RCC 7860 (cell line): Measurements from ENCODE around the gene SKIC8.
"Not testable (repeated sequence)": the region's sequence is repeated elsewhere in the genome, so short reads cannot be mapped to it uniquely, and the experiment has no call there.

ENCODE experiments used
- DNase-seq: peaks from one replicate; pipeline ENCODE4 v3.0.0-alpha.2; 2015; ENCODE audit warnings: low spot score
- FAIRE-seq: peaks from 2 replicates; lab custom pipeline; 2012; peaks lifted over from hg19 to GRCh38; lab: Jason Lieb, UNC

The SKIC8 gene

GRCh38 chr15:78259232-78259631 is 40.2 kb downstream of the SKIC8 start:
- DNase-seq (no peak), FAIRE-seq (no peak)

GRCh38 chr15:78257681-78258080 is 41.7 kb downstream of the SKIC8 start:
- DNase-seq (no peak), FAIRE-seq (no peak)

- DNase-seq (no peak), FAIRE-seq (no peak)
These were observed 43.4 kb downstream of the SKIC8 start for GRCh38 chr15:78256044-78256437.

GRCh38 chr15:78255421-78256043 is 43.9 kb downstream of the SKIC8 start:
- no peak for FAIRE-seq
- no peak for DNase-seq

- FAIRE-seq, result no peak
- no peak for DNase-seq
These were observed 48.3 kb downstream of the SKIC8 start for GRCh38 chr15:78251136-78251535.

GRCh38 chr15:78249131-78249530 is 50.3 kb downstream of the SKIC8 start:
- FAIRE-seq, result no peak
- DNase-seq, result no peak

GRCh38 chr15:78247911-78248310 is 51.5 kb downstream of the SKIC8 start:
- DNase-seq (no peak), FAIRE-seq (no peak)

- FAIRE-seq, DNase-seq: not testable (repeated sequence)
These were observed 53.3 kb downstream of the SKIC8 start for GRCh38 chr15:78245976-78246620.

- FAIRE-seq, DNase-seq: not testable (repeated sequence)
These were observed 54.0 kb downstream of the SKIC8 start for GRCh38 chr15:78245392-78245791.

- no peak for DNase-seq
- no peak for FAIRE-seq
These were observed 54.5 kb downstream of the SKIC8 start for GRCh38 chr15:78244893-78245292.

GRCh38 chr15:78244101-78244500 is 55.3 kb downstream of the SKIC8 start:
- FAIRE-seq, result no peak
- DNase-seq, result no peak

GRCh38 chr15:78243491-78243941 is 55.9 kb downstream of the SKIC8 start:
- no peak for FAIRE-seq
- no peak for DNase-seq

GRCh38 chr15:78243058-78243457 is 56.4 kb downstream of the SKIC8 start:
- FAIRE-seq (no peak), DNase-seq (no peak)

GRCh38 chr15:78242128-78242527 is 57.3 kb downstream of the SKIC8 start:
- DNase-seq (no peak), FAIRE-seq (no peak)

GRCh38 chr15:78241017-78241416 is 58.4 kb downstream of the SKIC8 start:
- FAIRE-seq, result no peak

GRCh38 chr15:78239811-78240210 is 59.6 kb downstream of the SKIC8 start:
- no peak for DNase-seq
- FAIRE-seq, result no peak

More at GRCh38 chr15:78241017-78241416, 58.4 kb downstream of the SKIC8 start:
- DNase-seq, result peak; percentile 38

- DNase-seq (no peak), FAIRE-seq (no peak)
These were observed 62.3 kb downstream of the SKIC8 start for GRCh38 chr15:78237146-78237545.

- FAIRE-seq (no peak), DNase-seq (no peak)
These were observed 62.9 kb downstream of the SKIC8 start for GRCh38 chr15:78236491-78236890.

- no peak for FAIRE-seq
- no peak for DNase-seq
These were observed 64.8 kb downstream of the SKIC8 start, which contains the start of gene ACSBG1 for GRCh38 chr15:78234515-78235040. Gene ACSBG1, minus strand, starts transcription at chr15:78234565. Its CDS starts 64 bp downstream, at chr15:78234501.

- DNase-seq, result no peak
These were observed 65.9 kb downstream of the SKIC8 start for GRCh38 chr15:78233496-78233895.

More at GRCh38 chr15:78233496-78233895, 65.9 kb downstream of the SKIC8 start:
- FAIRE-seq, result no peak
